HEK293 (cell line): ENCODE results near the gene DDTL.

ENCODE experiments used
- CTCF ChIA-PET: fragments of 350-600 bp; formaldehyde crosslinking; extraction: SDS; loops from one replicate; lab custom pipeline; 2021; ENCODE audit warnings: antibody characterized with exemption; lab: Yijun Ruan, JAX
- POLR2A ChIA-PET: fragments of 300-600 bp; formaldehyde crosslinking; extraction: SDS; loops from one replicate; lab custom pipeline; 2020; ENCODE audit warnings: antibody characterized with exemption, inconsistent platforms; lab: Yijun Ruan, JAX
- H3K27ac ChIP-seq: fragments of 200-500 bp; sonication (Bioruptor generic); 2 replicates; pipeline ENCODE4 v1.5.1; 2014; ENCODE audit warnings: low read depth, low read length, control low read depth, inconsistent platforms; ENCODE audit errors: extremely low read depth
- H3K36me3 ChIP-seq, 2 experiments: fragments of 200-500 bp in 1 of 2; sonication (Bioruptor generic) in 1 of 2; 1 replicate in 1 of 2; 2 replicates in 1 of 2; pipeline ENCODE4 v1.5.1; 2014 to 2017; ENCODE audit warnings: inconsistent platforms in 2 of 2, low read length in 2 of 2; ENCODE audit not compliant: control insufficient read depth in 2 of 2, insufficient read depth in 1 of 2
- H3K4me1 ChIP-seq: fragments of 200-500 bp; sonication (Bioruptor generic); 2 replicates; pipeline ENCODE4 v1.5.1; 2014; ENCODE audit warnings: mild to moderate bottlenecking, low read length, inconsistent platforms; ENCODE audit not compliant: control insufficient read depth, insufficient read depth
- H3K4me3 ChIP-seq: 2 replicates; pipeline ENCODE4 v1.5.1; 2011; ENCODE audit warnings: low read depth, mild to moderate bottlenecking, control low read depth, low read length, moderate library complexity
- H3K9me3 ChIP-seq: fragments of 200-500 bp; sonication (Bioruptor generic); 2 replicates; pipeline ENCODE4 v1.5.1; 2014; ENCODE audit warnings: low read depth, low read length, inconsistent platforms; ENCODE audit not compliant: control insufficient read depth, insufficient read depth
- IKZF3 ChIP-seq: fragments of 450-650 bp; IDR thresholded peaks from 2 replicates; pipeline ENCODE4 v1.5.0; 2018; ENCODE audit warnings: missing biosample characterization, mild to moderate bottlenecking, missing genetic modification characterization, moderate library complexity
- KLF7 ChIP-seq: fragments of 450-650 bp; formaldehyde crosslinking; IDR thresholded peaks from 2 replicates; pipeline ENCODE4 v1.5.1; 2016; ENCODE audit warnings: missing biosample characterization, missing genetic modification characterization, borderline replicate concordance
- SCRT2 ChIP-seq: fragments of 450-650 bp; formaldehyde crosslinking; IDR thresholded peaks from 2 replicates; pipeline ENCODE4 v1.5.1; 2016; ENCODE audit warnings: missing biosample characterization, missing genetic modification characterization
- SP2 ChIP-seq: fragments of 450-650 bp; formaldehyde crosslinking; IDR thresholded peaks from 2 replicates; pipeline ENCODE4 v1.5.1; 2016; ENCODE audit warnings: missing biosample characterization, missing genetic modification characterization
- ZFP3 ChIP-seq: fragments of 450-650 bp; formaldehyde crosslinking; IDR thresholded peaks from 2 replicates; pipeline ENCODE4 v1.5.1; 2016; ENCODE audit warnings: low read depth, missing biosample characterization, missing genetic modification characterization
- ZNF114 ChIP-seq: fragments of 450-650 bp; formaldehyde crosslinking; IDR thresholded peaks from 2 replicates; pipeline ENCODE4 v1.5.0; 2017; ENCODE audit warnings: missing biosample characterization, missing genetic modification characterization
- ZNF16 ChIP-seq: fragments of 450-650 bp; formaldehyde crosslinking; IDR thresholded peaks from 2 replicates; pipeline ENCODE4 v1.5.1; 2016; ENCODE audit warnings: low read depth, missing biosample characterization, missing genetic modification characterization
- ZNF184 ChIP-seq: fragments of 450-650 bp; IDR thresholded peaks from 2 replicates; pipeline ENCODE4 v1.5.1; 2018; ENCODE audit warnings: missing biosample characterization, mild to moderate bottlenecking, missing genetic modification characterization
- ZNF2 ChIP-seq: fragments of 450-650 bp; formaldehyde crosslinking; IDR thresholded peaks from 2 replicates; pipeline ENCODE4 v1.5.1; 2016; ENCODE audit warnings: missing biosample characterization, missing genetic modification characterization
- ZNF23 ChIP-seq: fragments of 450-650 bp; formaldehyde crosslinking; IDR thresholded peaks from 2 replicates; pipeline ENCODE4 v1.5.1; 2016; ENCODE audit warnings: missing biosample characterization, missing genetic modification characterization, borderline replicate concordance
- ZNF292 ChIP-seq: fragments of 450-650 bp; formaldehyde crosslinking; IDR thresholded peaks from 2 replicates; pipeline ENCODE4 v1.5.1; 2016; ENCODE audit warnings: low read depth, missing biosample characterization, missing genetic modification characterization, borderline replicate concordance
- ZNF366 ChIP-seq: fragments of 450-650 bp; formaldehyde crosslinking; conservative IDR thresholded peaks from 2 replicates; pipeline ENCODE4 v1.5.1; 2016; ENCODE audit warnings: missing biosample characterization, missing genetic modification characterization
- ZNF416 ChIP-seq: fragments of 450-650 bp; formaldehyde crosslinking; IDR thresholded peaks from 2 replicates; pipeline ENCODE4 v1.5.1; 2016; ENCODE audit warnings: missing biosample characterization, missing genetic modification characterization
- ZNF544 ChIP-seq: fragments of 450-650 bp; formaldehyde crosslinking; IDR thresholded peaks from 2 replicates; pipeline ENCODE4 v1.5.0; 2017; ENCODE audit warnings: missing biosample characterization, missing genetic modification characterization
- ZNF654 ChIP-seq: fragments of 450-650 bp; formaldehyde crosslinking; IDR thresholded peaks from 2 replicates; pipeline ENCODE4 v1.5.1; 2016; ENCODE audit warnings: low read depth, missing biosample characterization, missing genetic modification characterization
- ZNF664 ChIP-seq: fragments of 450-650 bp; formaldehyde crosslinking; IDR thresholded peaks from 2 replicates; pipeline ENCODE4 v1.5.1; 2016; ENCODE audit warnings: missing biosample characterization, missing genetic modification characterization
- ZNF843 ChIP-seq: fragments of 450-650 bp; formaldehyde crosslinking; IDR thresholded peaks from 2 replicates; pipeline ENCODE4 v1.5.1; 2016; ENCODE audit warnings: missing biosample characterization, missing genetic modification characterization
- TF ChIP-seq, protein P1 (sequence below): fragments of 450-650 bp; formaldehyde crosslinking; IDR thresholded peaks from 2 replicates; pipeline ENCODE4 v1.5.1; 2016; ENCODE audit warnings: missing biosample characterization, missing genetic modification characterization
- TF ChIP-seq, protein P2 (sequence below): fragments of 450-650 bp; formaldehyde crosslinking; IDR thresholded peaks from 2 replicates; pipeline ENCODE4 v1.5.1; 2016; ENCODE audit warnings: missing biosample characterization, missing genetic modification characterization
- TF ChIP-seq, protein P3 (sequence below): fragments of 450-650 bp; formaldehyde crosslinking; IDR thresholded peaks from 2 replicates; pipeline ENCODE4 v1.5.1; 2016; ENCODE audit warnings: missing biosample characterization, missing genetic modification characterization
- TF ChIP-seq, protein P4 (sequence below): fragments of 450-650 bp; formaldehyde crosslinking; IDR thresholded peaks from 2 replicates; pipeline ENCODE4 v1.5.1; 2016; ENCODE audit warnings: missing biosample characterization, missing genetic modification characterization
- TF ChIP-seq, protein P5 (sequence below): fragments of 450-650 bp; formaldehyde crosslinking; IDR thresholded peaks from 2 replicates; pipeline ENCODE4 v1.5.1; 2016; ENCODE audit warnings: missing biosample characterization, missing genetic modification characterization, low read depth
- TF ChIP-seq, protein P6 (sequence below): fragments of 450-650 bp; formaldehyde crosslinking; IDR thresholded peaks from 2 replicates; pipeline ENCODE4 v1.5.1; 2016; ENCODE audit warnings: missing biosample characterization, missing genetic modification characterization
- TF ChIP-seq, protein P7 (sequence below): fragments of 450-650 bp; formaldehyde crosslinking; IDR thresholded peaks from 2 replicates; pipeline ENCODE4 v1.5.1; 2017; ENCODE audit warnings: missing biosample characterization, missing genetic modification characterization

The DDTL gene

DNA sequence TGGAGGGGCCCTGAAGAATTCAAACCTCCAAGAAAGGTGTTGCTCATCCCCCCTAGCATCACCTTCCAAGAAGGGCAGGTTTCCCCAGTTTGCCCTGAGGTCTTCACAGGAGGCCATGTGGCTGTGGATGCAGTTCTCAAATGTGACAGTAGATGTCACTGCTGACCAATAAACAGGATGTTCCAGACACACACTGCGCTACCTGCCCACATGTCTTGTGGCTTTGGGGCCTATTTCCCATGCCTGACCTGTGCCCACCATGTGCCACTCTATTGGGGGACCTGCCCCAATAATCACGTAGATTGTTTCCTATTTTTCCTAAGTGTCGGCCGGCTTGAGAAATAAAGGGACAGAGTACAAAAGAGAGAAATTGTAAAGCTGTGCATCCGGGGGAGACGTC is 17.7 kb downstream of the DDTL start:
- Histone ChIP-seq H3K9me3 (no peaks in the 10 kb centered on the region), H3K4me3 (no peak overlapping the region), H3K36me3 (no peaks in the 10 kb centered on the region), H3K27ac (no peak overlapping the region), H3K4me1 (no peaks in the 10 kb centered on the region)
- POLR2A ChIA-PET, result no interaction called here
- CTCF ChIA-PET, result interaction anchor here (0.6 to 1.3 kb wide), 6 partner anchors 22 to 261 kb away, joined by 3 to 4 read pairs (median 3); no protein-coding TSS in a partner anchor
- TF ChIP-seq ZNF114 (tag by site-specific recombination) (no peak), ZNF843 (tag by site-specific recombination) (no peak), ZNF654 (tag by site-specific recombination) (peak; percentile 92), ZNF544 (tag by site-specific recombination) (no peak), ZNF366 (tag by site-specific recombination) (no peak), ZNF292 (tag by site-specific recombination) (no peak), ZNF184 (tag by site-specific recombination) (no peak), ZNF16 (no peak), SCRT2 (tag by site-specific recombination) (no peak), IKZF3 (tag by site-specific recombination) (no peak), ZNF416 (tag by site-specific recombination) (no peak), KLF7 (tag by site-specific recombination) (no peak), ZNF664 (tag by site-specific recombination) (no peak), SP2 (no peak), ZNF2 (no peak), ZNF23 (tag by site-specific recombination) (no peak), ZFP3 (tag by site-specific recombination) (no peak)
- TF ChIP-seq, protein P1, sequence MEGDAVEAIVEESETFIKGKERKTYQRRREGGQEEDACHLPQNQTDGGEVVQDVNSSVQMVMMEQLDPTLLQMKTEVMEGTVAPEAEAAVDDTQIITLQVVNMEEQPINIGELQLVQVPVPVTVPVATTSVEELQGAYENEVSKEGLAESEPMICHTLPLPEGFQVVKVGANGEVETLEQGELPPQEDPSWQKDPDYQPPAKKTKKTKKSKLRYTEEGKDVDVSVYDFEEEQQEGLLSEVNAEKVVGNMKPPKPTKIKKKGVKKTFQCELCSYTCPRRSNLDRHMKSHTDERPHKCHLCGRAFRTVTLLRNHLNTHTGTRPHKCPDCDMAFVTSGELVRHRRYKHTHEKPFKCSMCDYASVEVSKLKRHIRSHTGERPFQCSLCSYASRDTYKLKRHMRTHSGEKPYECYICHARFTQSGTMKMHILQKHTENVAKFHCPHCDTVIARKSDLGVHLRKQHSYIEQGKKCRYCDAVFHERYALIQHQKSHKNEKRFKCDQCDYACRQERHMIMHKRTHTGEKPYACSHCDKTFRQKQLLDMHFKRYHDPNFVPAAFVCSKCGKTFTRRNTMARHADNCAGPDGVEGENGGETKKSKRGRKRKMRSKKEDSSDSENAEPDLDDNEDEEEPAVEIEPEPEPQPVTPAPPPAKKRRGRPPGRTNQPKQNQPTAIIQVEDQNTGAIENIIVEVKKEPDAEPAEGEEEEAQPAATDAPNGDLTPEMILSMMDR (tag by site-specific recombination), result peak; percentile 78
- TF ChIP-seq, protein P2, sequence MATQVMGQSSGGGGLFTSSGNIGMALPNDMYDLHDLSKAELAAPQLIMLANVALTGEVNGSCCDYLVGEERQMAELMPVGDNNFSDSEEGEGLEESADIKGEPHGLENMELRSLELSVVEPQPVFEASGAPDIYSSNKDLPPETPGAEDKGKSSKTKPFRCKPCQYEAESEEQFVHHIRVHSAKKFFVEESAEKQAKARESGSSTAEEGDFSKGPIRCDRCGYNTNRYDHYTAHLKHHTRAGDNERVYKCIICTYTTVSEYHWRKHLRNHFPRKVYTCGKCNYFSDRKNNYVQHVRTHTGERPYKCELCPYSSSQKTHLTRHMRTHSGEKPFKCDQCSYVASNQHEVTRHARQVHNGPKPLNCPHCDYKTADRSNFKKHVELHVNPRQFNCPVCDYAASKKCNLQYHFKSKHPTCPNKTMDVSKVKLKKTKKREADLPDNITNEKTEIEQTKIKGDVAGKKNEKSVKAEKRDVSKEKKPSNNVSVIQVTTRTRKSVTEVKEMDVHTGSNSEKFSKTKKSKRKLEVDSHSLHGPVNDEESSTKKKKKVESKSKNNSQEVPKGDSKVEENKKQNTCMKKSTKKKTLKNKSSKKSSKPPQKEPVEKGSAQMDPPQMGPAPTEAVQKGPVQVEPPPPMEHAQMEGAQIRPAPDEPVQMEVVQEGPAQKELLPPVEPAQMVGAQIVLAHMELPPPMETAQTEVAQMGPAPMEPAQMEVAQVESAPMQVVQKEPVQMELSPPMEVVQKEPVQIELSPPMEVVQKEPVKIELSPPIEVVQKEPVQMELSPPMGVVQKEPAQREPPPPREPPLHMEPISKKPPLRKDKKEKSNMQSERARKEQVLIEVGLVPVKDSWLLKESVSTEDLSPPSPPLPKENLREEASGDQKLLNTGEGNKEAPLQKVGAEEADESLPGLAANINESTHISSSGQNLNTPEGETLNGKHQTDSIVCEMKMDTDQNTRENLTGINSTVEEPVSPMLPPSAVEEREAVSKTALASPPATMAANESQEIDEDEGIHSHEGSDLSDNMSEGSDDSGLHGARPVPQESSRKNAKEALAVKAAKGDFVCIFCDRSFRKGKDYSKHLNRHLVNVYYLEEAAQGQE (tag by site-specific recombination), result no peak
- TF ChIP-seq, protein P3, sequence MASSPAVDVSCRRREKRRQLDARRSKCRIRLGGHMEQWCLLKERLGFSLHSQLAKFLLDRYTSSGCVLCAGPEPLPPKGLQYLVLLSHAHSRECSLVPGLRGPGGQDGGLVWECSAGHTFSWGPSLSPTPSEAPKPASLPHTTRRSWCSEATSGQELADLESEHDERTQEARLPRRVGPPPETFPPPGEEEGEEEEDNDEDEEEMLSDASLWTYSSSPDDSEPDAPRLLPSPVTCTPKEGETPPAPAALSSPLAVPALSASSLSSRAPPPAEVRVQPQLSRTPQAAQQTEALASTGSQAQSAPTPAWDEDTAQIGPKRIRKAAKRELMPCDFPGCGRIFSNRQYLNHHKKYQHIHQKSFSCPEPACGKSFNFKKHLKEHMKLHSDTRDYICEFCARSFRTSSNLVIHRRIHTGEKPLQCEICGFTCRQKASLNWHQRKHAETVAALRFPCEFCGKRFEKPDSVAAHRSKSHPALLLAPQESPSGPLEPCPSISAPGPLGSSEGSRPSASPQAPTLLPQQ (tag by site-specific recombination), result no peak
- TF ChIP-seq, protein P4, sequence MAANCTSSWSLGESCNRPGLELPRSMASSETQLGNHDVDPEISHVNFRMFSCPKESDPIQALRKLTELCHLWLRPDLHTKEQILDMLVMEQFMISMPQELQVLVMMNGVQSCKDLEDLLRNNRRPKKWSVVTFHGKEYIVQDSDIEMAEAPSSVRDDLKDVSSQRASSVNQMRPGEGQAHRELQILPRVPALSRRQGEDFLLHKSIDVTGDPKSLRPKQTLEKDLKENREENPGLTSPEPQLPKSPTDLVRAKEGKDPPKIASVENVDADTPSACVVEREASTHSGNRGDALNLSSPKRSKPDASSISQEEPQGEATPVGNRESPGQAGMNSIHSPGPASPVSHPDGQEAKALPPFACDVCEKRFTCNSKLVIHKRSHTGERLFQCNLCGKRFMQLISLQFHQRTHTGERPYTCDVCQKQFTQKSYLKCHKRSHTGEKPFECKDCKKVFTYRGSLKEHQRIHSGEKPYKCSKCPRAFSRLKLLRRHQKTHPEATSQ (tag by site-specific recombination), result no peak
- TF ChIP-seq, protein P5, sequence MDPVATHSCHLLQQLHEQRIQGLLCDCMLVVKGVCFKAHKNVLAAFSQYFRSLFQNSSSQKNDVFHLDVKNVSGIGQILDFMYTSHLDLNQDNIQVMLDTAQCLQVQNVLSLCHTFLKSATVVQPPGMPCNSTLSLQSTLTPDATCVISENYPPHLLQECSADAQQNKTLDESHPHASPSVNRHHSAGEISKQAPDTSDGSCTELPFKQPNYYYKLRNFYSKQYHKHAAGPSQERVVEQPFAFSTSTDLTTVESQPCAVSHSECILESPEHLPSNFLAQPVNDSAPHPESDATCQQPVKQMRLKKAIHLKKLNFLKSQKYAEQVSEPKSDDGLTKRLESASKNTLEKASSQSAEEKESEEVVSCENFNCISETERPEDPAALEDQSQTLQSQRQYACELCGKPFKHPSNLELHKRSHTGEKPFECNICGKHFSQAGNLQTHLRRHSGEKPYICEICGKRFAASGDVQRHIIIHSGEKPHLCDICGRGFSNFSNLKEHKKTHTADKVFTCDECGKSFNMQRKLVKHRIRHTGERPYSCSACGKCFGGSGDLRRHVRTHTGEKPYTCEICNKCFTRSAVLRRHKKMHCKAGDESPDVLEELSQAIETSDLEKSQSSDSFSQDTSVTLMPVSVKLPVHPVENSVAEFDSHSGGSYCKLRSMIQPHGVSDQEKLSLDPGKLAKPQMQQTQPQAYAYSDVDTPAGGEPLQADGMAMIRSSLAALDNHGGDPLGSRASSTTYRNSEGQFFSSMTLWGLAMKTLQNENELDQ, result no peak
- TF ChIP-seq, protein P6, sequence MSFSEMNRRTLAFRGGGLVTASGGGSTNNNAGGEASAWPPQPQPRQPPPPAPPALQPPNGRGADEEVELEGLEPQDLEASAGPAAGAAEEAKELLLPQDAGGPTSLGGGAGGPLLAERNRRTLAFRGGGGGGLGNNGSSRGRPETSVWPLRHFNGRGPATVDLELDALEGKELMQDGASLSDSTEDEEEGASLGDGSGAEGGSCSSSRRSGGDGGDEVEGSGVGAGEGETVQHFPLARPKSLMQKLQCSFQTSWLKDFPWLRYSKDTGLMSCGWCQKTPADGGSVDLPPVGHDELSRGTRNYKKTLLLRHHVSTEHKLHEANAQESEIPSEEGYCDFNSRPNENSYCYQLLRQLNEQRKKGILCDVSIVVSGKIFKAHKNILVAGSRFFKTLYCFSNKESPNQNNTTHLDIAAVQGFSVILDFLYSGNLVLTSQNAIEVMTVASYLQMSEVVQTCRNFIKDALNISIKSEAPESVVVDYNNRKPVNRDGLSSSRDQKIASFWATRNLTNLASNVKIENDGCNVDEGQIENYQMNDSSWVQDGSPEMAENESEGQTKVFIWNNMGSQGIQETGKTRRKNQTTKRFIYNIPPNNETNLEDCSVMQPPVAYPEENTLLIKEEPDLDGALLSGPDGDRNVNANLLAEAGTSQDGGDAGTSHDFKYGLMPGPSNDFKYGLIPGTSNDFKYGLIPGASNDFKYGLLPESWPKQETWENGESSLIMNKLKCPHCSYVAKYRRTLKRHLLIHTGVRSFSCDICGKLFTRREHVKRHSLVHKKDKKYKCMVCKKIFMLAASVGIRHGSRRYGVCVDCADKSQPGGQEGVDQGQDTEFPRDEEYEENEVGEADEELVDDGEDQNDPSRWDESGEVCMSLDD, result no peak
- TF ChIP-seq, protein P7, sequence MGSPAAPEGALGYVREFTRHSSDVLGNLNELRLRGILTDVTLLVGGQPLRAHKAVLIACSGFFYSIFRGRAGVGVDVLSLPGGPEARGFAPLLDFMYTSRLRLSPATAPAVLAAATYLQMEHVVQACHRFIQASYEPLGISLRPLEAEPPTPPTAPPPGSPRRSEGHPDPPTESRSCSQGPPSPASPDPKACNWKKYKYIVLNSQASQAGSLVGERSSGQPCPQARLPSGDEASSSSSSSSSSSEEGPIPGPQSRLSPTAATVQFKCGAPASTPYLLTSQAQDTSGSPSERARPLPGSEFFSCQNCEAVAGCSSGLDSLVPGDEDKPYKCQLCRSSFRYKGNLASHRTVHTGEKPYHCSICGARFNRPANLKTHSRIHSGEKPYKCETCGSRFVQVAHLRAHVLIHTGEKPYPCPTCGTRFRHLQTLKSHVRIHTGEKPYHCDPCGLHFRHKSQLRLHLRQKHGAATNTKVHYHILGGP (tag by site-specific recombination), result no peak
